GM21737 (cell line): ENCODE measurements around the gene MAPK8IP3.
"Not testable (repeated sequence)": the region's sequence is repeated elsewhere in the genome, so short reads cannot be mapped to it uniquely, and the experiment has no call there.

Experiments used
- ATAC-seq: cut with Tn5 transposase; IDR thresholded peaks from one replicate; pipeline ENCODE4 v1.9.1; 2021; ENCODE audit warnings: mild to moderate bottlenecking, moderate library complexity; ENCODE audit not compliant: unreplicated experiment

The MAPK8IP3 gene

DNA sequence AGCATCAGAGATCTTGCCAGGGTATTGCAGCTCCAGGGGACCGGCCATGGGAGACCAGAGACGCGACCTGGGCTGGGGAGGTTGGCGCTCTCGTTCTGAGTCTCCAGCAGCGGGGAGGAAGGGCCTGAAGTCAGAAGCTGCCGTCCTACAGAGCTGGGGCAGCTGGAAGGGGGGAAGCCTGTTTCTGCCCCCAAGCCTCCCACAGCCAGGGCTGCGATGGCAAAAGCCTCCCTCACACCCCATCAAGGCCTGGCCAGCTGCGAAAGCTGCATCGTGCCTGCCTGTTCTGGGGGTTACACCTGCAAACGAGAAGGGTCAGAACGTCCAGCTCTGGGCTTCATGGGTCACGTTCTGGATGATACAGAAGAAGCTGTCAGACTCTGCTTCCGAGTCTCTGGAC, 26.1 kb downstream of the MAPK8IP3 start:
- no peak for ATAC-seq

- not testable (repeated sequence) for ATAC-seq
These were observed 26.6 kb downstream of the MAPK8IP3 start for GRCh38 chr16:1732551-1732987.

DNA sequence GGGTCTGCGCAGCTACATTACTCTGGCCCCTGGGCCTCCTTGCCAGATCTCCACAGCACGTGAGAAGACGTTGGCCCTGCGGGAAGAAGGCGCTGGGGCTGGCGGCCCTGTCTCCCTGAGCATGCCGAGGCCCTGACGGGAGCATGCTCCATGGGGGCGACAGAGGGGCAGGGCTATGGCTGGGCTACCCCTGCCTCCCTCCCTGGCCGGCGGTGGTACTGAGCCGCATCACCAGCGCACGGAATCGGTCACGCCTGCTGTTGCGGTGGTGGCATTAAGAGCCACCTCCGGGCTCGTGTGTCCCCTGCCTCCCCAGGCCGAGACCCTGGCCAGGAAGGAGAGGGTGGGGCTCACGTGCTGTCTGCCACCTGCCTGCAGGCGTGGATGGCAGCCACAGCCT, 28.1 kb downstream of the MAPK8IP3 start:
- ATAC-seq, result no peak

- ATAC-seq, result no peak
These were observed 28.8 kb downstream of the MAPK8IP3 start for GRCh38 chr16:1734816-1735215.

DNA sequence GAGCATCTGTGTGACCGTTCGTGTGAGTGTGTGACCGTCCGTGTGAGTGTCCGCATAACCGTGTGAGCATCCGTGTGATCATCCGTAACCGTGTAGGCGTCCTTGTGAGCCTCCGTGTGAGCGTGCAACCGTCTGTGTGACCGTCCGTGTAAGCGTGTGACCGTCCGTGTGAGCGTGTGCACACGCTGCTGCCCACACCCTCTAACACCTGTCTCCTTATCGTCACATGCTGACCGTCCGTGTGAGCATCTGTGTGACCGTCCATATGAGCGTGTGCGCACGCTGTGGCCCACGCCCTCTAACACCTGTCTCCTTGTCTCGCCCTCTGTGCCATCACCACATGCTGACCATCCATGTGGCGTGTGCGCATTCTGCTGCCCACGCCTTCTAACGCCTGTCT, 34.2 kb downstream of the MAPK8IP3 start:
- ATAC-seq, result no peak

GRCh38 chr16:1740781-1741490, 34.9 kb downstream of the MAPK8IP3 start:
- no peak for ATAC-seq

DNA sequence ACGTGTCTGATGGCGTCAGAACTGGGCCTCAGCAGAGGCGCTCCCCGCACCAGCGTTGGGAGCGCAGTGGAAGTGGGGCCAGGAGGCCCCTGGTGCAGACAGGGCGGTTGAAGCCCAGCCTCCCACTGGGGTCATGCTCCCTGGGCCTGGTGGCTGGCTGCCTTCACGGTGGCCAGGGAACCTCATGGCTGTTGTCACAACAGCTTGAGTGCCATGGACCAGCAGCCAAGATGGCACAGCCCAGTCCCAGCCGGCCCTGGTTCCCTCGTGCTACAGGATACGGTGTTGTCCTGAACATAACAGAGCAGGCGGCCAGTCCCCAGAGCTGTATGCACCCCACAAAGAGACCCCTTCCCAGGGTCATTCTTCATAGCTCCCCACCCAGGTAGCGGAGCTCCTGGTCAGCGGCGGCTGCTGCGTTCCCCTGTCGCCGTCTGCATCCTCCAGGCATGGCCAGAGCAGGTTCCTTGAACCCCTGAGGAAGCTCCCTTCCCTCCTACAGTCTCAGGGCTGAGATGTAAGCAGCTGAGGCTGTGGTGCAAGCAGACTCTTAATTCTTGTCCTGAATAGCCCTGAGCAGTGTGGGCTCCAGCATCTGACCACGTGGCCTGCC, 35.7 kb downstream of the MAPK8IP3 start:
- no peak for ATAC-seq

- no peak for ATAC-seq
These were observed 37.7 kb downstream of the MAPK8IP3 start for GRCh38 chr16:1743376-1744337.

GRCh38 chr16:1744338-1744840, 38.4 kb downstream of the MAPK8IP3 start:
- ATAC-seq, result no peak

DNA sequence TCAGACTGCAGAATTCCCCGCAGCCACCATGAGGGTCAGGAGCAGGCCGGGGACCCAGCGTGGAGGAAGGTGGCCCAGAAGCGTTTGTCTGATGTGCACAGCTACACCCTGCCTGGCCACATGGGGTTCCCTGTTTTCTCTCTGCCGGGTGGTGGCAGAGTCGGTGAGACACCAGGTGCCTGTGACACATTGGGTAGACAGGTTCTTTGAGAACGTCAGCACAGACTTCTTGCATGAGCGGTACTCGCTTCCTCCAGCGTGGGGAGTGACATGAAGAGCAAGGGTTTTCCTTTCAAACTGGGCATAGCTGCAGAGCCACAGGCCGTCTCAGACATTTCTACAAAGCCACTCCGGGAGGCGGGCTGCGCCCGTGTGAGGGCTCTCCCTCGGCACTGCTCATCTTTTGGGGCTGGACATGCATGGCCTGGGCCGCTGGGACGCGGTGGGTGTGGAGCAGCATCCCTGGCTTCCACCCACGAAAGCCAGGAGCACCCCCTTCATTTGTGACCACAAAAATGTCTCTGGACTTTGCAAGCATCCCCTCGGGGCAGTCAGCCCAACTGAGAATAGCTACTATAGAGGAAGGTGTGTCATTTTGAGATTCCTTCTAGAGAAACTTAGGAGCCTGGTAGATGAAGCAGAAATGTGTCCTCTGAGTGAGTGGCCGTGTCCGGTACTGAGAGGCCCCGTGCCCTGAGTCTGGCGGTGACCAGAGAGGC, 39.3 kb downstream of the MAPK8IP3 start:
- ATAC-seq, result no peak

- no peak for ATAC-seq
These were observed 40.1 kb downstream of the MAPK8IP3 start for GRCh38 chr16:1745900-1746692.

DNA sequence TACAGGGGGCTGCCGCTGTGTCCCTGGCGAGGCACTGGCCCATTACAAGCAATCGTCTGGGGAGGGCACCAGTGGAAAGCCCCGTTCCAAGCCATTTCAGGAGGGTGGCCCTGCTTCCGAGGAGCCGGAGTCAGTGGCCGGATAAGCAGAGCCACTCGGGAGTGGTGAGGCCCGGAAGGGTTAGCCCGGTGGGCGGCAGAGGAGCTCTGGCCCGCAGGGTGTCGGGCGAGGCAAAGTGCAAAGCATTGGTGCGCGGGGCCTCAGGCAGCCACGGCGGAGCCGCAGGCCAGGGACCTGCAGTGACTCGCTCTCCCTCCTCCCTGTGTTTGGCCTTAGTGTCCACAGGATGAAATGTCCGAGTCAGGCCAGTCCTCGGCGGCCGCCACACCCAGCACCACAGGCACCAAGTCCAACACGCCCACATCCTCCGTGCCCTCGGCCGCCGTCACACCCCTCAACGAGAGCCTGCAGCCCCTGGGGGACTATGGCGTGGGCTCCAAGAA, 40.7 kb downstream of the MAPK8IP3 start:
- ATAC-seq, result no peak

GRCh38 chr16:1747934-1748333, 41.9 kb downstream of the MAPK8IP3 start:
- no peak for ATAC-seq

DNA sequence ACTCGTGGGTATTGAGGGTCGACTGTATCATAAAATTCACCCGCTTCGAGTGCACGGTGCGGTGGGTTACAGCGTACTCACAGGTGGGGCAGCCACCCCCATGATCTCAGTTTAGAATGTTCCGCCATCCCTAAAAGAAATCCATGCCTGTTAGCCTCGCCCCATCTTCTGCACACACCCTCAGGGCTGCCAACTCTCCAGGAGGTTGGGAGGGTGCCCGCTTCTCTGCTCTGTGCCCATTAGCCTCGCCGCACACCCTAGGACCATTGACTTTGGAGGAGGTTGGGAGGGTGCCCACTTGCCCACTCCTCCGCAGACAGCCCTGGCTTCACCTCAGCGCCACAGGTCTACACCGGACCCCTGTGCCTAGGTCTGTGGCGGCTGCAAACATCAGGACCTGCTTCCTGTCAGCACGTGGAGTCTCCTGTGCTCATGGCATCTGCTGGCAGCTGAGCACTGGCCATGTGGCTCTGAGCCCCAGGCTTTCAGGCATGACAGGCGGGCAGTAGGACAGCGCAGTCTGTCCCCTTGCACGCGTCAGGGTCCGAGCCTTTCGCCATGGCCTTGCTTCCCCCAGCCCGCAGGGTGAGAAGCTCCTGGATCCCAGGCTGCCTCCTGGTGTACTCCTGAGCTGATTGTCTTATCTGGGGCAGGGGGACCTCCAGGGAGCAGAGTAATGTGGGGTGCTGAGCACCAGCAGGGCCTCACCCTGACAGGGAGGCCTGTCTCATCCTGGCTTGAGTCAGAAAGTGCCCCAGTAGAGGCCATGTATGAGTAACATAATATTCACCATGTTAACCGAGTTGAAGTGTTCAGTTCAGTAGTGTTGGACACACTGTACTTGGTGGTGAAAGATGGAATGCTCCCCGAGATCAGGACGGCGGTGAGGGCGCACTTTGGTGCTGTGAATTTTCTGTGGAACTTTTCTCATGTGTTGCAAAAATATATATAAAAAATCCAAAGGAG, 43.4 kb downstream of the MAPK8IP3 start:
- ATAC-seq, result no peak

DNA sequence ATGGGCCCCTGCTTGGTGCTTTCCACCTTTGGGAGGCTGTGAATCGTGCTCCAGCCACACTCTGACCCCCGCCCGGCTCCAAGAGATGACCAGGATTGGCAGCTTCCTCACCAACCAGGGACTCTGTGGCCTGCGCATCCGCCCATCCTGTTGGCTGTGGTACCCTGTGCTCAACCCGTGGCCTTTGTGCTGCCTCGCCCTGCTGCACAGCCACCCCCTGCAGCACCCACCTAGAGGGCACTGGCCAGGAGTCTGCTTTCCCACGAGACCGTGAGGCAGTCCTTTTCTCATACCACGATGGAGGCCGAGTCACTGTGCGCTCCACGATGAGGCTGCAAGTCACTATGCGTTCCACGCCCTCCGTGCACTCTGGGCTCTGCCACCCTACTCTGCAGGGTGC, 46.0 kb downstream of the MAPK8IP3 start:
- ATAC-seq, result no peak

- no peak for ATAC-seq
These were observed 46.9 kb downstream of the MAPK8IP3 start for GRCh38 chr16:1752853-1753252.

DNA sequence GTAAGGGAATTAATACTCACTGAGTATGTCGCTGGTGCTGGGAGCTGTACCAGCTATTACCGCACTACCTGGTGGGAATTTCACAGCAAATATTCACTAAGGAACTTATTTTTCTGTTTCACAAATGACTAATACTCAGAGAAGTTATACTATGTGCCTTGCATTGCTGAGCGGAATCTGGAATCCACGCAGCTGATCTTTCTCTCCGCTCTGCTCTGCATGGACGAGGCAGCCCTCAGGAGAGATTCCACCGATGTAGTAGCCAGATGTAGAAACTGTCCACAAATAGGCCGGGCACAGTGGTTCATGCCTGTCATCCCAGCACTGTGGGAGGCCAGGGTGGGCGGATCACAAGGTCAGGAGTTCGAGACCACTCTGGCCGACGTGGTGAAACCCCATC, 48.2 kb downstream of the MAPK8IP3 start:
- ATAC-seq, result no peak

DNA sequence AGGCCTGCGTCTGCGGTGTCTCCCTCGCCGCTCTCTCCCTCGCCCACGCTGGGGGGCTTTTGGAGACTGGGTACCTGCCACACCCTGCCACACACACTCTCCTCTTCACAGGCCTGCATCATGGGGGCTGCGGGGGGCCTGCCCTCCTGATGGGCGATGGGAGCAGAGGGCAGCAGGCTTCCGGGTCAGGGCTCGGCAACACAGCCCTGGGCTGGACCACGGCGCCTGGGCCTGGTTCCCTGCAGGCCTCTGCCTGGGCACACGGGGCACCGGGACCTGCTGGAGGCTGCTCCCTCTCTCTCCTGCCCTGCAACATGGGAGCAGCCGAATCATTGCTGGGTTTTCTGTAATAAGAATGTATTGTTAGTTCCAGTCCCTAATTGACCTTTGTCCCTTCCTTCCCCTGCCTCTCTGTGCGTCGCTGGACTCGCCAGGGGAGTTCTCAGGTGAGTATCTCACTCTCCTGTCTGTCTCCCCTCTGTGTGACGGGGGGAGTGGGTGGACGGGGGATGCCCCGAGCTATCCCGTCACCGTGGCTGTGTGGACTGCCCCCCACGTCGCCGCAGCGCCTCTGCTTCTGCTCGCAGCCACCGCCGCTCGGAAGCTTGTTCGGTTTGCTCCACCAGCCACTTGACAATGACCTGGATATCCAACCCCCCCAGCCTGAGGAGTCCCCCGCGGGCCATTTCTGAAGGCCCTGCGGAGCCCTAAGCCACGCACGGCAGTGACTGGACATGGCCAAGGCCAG, 51.9 kb downstream of the MAPK8IP3 start:
- no peak for ATAC-seq
